Stomach smooth muscle (tissue), 2 donors: ENCODE results near the gene CAMKK1.

ENCODE experiments used
- H3K27ac ChIP-seq: one replicate; pipeline ENCODE4 v1.7.0; 2013; ENCODE audit warnings: mild to moderate bottlenecking, low read length, inconsistent platforms
- H3K27me3 ChIP-seq, 2 donors: one replicate each; pipeline ENCODE4 v1.7.0; 2013; ENCODE audit warnings: low read length in 2 of 2; ENCODE audit not compliant: insufficient read depth in 2 of 2, control insufficient read depth in 1 of 2
- H3K36me3 ChIP-seq, 2 donors: one replicate each; pipeline ENCODE4 v1.7.0; 2013; ENCODE audit warnings: low read length in 2 of 2; ENCODE audit not compliant: control insufficient read depth in 2 of 2, insufficient read depth in 2 of 2
- H3K4me1 ChIP-seq: one replicate; pipeline ENCODE4 v1.7.0; 2013; ENCODE audit warnings: low read length; ENCODE audit not compliant: control insufficient read depth, insufficient read depth
- H3K4me3 ChIP-seq, 2 donors: one replicate each; pipeline ENCODE4 v1.7.0; 2013; ENCODE audit warnings: low read length in 2 of 2
- H3K9ac ChIP-seq, 2 donors: one replicate each; pipeline ENCODE4 v1.7.0; 2013; ENCODE audit warnings: low read length in 2 of 2, mild to moderate bottlenecking in 1 of 2
- H3K9me3 ChIP-seq, 2 donors: one replicate each; pipeline ENCODE4 v1.7.0; 2013; ENCODE audit warnings: low read length in 2 of 2; ENCODE audit not compliant: control insufficient read depth in 2 of 2
- donor health status: healthy.
- donor health status: Pancreatic carcinoma.

CAMKK1 gene

DNA sequence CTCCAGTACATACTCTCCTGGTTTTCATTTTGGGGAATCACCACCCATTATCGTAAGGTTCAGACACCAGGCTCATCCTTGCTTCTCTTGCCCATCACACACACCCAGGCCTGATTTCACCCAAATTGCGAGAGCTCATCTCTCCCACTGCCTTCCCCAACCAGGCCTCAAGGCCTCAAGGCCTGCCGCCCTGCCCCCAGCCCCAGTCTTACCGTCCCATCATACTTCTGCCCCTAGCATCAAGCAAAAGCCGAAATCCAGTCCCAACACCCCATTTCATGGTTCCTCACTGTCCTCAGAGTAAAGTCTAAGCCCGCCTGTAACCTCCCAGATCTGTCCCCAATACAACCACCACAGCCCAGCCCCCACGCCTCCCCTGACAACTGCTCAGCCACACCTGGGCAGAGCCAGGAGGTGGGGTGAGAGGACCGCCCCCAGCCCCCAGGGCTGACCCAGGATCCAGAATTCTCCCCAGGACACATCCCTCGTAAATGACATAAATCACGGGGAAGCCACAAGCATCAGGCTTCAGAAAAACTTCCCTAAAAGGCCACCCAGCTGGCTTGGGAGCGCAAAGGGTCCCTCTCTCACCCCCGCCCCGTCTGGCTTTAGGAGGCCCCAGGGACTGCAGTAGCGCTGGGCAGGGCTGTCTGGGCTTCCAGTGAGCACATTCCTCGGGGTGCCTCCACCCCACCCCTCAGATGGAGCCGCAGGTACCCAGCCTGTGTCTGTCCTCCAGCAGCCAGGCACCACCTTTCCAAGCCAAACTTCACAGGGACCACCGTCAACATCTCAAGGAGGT lies 33.0 kb upstream of the CAMKK1 start:
- no peak overlapping the region for H3K4me3 ChIP-seq
- no peak overlapping the region for H3K9ac ChIP-seq
- H3K9me3 ChIP-seq, result no peaks in the 10 kb centered on the region
- H3K27me3 ChIP-seq, result no peaks in the 10 kb centered on the region
- H3K27ac ChIP-seq, result no peak overlapping the region
- peaks cover 0 to 2% of the 10 kb centered on the region in 2 donors for H3K36me3 ChIP-seq
- H3K4me1 ChIP-seq, result peaks cover 3% of the 10 kb centered on the region

DNA sequence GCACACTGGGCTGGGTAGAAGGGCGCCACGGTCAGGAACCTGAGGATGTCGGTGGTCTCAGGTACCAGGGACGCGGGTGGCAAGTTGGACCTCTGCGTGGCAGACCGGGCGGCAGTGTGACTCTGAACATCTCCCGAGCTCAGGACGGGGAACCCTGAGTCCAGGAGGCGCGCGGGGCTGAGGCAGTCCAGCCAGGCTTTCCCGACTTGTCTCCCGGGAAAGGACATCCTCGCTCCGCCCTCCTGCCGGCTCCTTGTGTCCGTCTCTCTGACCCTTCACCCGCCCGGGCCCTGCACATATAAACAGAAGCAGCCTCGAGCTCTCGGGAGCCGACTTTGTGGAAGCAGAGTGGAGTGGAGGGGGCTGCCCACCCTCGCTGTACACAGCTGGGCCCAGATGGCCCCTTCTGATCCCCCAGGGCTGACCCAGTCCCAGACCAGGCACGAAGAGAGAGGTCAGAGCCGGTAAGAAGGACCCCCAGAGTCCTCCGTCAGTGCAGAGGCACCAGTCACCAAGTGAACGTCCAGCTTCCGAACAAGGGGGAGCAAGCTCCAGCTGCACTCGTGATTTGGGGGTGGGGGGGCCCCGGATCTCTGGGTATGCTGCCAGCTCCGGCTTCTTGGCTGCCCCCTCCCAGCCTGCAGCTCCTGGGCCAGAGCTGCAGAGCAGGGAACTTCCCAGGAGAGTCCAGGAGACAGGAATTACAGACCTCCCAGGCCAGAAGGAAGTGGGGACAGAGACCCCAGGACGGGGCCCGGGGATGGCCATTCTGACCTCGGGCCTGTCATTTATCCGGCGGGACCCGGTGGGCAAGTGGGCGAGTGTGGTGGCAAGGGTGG lies 31.9 kb upstream of the CAMKK1 start:
- H3K4me3 ChIP-seq, result no peak overlapping the region
- H3K4me1 ChIP-seq, result peaks cover 3% of the 10 kb centered on the region
- no peak overlapping the region for H3K9ac ChIP-seq
- no peak overlapping the region for H3K27ac ChIP-seq
- H3K9me3 ChIP-seq, result no peaks in the 10 kb centered on the region
- no peaks in the 10 kb centered on the region for H3K27me3 ChIP-seq
- H3K36me3 ChIP-seq, result peaks cover 0 to 2% of the 10 kb centered on the region in 2 donors

DNA sequence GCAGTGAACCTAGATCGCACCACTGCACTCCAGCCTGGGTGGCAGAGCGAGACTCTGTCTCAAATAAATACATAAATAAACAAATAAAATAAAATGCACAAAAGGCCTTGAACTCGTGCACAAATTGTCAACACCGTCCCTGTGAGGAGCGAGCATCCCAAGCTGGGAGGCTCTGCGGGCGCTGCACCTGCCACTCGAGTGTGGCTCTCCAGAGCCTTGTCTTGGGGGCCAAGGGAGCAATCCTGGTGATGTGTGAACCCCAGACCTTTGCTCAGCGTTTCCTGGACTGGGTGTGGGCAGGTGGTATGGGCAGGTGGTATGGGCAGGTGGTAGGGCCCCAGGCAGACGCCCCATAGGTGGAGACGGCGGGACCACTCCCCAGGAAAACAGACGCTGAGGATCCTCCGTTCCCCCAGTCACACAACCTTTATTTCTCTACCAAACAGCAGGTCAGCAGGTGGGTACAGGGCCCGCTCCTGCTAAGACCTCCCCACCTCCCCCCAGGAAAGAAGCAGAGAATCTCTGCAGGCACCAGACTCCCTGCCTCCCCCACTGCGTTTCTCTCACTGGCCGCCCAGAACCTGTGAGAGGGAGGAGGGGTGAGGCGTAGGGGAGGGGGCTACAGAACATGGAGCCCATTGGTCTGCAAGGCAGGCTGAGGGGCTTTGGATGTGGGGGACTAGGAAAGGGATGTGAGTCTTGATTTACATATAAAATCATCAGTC lies 30.8 kb upstream of the CAMKK1 start:
- H3K36me3 ChIP-seq, result peaks cover 0 to 2% of the 10 kb centered on the region in 2 donors
- no peak overlapping the region for H3K27ac ChIP-seq
- no peak overlapping the region for H3K9ac ChIP-seq
- no peaks in the 10 kb centered on the region for H3K9me3 ChIP-seq
- no peak overlapping the region for H3K4me3 ChIP-seq
- no peaks in the 10 kb centered on the region for H3K27me3 ChIP-seq
- peaks cover 5% of the 10 kb centered on the region for H3K4me1 ChIP-seq

DNA sequence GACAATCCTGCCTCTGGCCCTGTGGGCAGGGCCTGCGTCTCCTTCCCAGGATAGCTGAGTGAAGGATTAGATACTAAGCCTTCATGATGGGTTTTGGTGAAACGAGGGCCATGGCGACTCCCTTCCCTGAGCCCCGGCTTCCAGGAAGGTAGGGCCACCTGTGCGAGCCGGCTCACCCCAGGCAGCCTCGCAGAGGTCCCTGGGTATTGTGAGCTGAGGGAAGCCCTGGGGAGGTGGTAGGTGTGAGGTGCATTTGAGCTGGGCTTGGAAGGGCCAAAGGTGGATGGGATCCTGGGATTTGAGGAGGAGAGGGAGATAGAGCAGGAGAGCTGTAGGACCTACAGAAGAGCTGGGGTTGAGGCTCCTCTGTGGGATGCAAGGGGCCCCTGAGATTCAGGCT lies 29.9 kb upstream of the CAMKK1 start:
- Histone ChIP-seq H3K4me3 (no peak overlapping the region), H3K4me1 (peaks cover 5% of the 10 kb centered on the region), H3K36me3 (no peaks in the 10 kb centered on the region), H3K9ac (no peak overlapping the region), H3K27ac (no peak overlapping the region), H3K27me3 (no peaks in the 10 kb centered on the region), H3K9me3 (no peaks in the 10 kb centered on the region)

DNA sequence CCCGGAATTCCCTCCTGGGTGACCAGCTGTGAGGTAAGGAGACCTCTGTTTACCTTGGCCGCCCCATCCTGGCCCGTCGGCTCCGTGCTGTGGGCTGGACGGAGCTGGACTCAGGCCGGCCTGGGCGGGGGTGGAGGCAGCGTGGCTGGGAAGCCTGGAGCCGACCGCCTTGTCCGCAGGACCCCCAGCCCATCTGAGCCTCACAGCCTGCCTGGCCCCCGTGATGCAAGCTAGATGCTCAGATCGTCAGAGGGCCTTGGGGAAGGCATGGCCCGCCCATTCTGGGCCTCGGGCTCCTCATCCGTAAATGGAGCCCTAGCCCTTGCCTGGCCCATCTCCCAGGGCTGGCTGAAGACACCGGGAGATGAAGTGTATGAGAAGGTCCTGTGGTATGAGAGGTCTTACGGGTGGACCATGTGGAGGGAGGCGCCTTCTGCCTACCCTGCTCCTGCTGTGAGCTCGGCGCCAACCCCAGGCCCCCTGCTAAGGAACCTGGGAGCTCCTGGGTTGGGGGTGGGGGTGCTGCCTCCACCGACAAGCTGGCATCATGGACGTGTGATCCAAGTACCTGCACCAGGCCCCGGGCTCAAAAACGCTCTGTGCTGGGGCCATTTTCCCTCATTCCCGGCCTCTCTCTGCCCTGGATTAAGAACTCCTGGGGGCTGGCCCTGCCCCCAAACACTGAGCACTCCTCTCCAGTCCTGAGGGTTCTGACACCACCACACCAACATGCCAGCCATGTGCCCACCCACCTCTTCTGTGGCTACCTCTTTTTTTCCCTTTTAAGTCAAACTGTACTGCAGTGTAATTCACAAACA lies 28.9 kb upstream of the CAMKK1 start:
- Histone ChIP-seq H3K27ac (no peak overlapping the region), H3K9ac (no peak overlapping the region), H3K9me3 (no peaks in the 10 kb centered on the region), H3K4me1 (peaks cover 7% of the 10 kb centered on the region), H3K36me3 (no peaks in the 10 kb centered on the region), H3K4me3 (no peak overlapping the region), H3K27me3 (no peaks in the 10 kb centered on the region)

DNA sequence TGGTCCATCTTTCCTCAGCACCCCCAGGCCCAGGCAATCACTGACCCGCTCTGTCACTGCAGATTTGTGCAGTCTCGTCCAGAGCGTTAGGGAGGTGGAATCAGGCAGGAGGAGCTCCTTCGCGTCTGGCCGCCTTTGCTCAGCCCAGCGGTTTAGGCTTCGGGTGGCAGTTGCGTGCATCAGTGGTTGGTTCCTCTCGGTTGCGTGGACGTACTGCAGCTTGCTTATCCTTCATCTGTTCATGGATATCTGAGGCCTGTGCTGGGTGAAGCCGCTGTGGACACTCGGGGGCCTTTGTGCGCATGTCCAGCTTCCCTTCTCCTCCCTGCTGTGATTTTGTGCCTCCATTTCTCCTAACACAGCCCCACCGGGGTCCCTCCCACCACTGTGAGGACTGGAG lies 28.2 kb upstream of the CAMKK1 start:
- H3K27ac ChIP-seq, result no peak overlapping the region
- no peak overlapping the region for H3K4me3 ChIP-seq
- H3K9me3 ChIP-seq, result no peaks in the 10 kb centered on the region
- H3K27me3 ChIP-seq, result no peaks in the 10 kb centered on the region
- H3K9ac ChIP-seq, result no peak overlapping the region
- peaks cover 7% of the 10 kb centered on the region for H3K4me1 ChIP-seq
- no peaks in the 10 kb centered on the region for H3K36me3 ChIP-seq

- Histone ChIP-seq H3K36me3 (no peaks in the 10 kb centered on the region), H3K27ac (peak overlapping the region; percentile 18), H3K27me3 (no peaks in the 10 kb centered on the region), H3K9me3 (no peaks in the 10 kb centered on the region), H3K4me3 (no peak overlapping the region), H3K4me1 (peaks cover 7% of the 10 kb centered on the region), H3K9ac (peak overlapping the region in 1 of 2 donors; percentile 14)
Observed at GRCh38 chr17:3919123-3919624, 26.3 kb upstream of the CAMKK1 start.

DNA sequence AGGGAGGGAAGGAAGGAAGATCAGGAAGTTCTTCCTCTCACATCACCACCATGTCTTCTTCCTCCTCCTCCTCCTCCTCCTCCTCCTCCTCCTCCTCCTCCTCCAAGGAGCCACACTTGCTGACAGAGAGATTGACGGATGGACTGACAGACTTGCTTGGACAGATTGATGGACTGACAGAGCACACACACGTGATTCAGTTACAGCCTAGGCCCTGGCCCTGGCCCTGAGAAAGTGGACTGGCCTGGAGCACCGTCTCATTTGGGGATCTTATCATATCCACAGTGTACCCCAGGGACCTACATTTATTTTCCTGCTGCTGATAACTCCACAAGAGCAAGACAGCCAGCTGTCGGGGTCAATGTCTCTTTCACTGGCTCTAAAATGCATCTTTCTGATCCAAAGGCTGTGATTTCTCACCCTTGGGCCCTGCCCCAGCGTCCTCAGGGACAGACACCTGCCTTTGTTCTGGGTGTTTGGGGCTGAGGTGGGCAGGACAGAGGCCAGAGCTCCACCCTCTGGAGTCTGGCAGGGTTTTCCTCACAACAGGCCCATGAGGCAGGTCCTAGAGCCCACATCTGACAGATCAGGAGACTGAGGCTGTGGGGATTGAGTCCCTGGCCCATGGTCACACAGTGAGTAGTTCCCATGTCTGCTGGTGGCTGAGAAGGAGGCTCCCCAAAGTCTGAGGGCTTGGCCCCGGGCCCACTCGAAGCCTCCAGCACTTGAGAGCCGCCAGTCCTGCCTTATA lies 25.7 kb upstream of the CAMKK1 start:
- H3K4me3 ChIP-seq, result no peak overlapping the region
- H3K36me3 ChIP-seq, result no peaks in the 10 kb centered on the region
- H3K27me3 ChIP-seq, result no peaks in the 10 kb centered on the region
- H3K9me3 ChIP-seq, result no peaks in the 10 kb centered on the region
- peaks cover 12% of the 10 kb centered on the region for H3K4me1 ChIP-seq
- peak overlapping the region; percentile 18 for H3K27ac ChIP-seq
- H3K9ac ChIP-seq, result peak overlapping the region in 1 of 2 donors; percentile 28

GRCh38 chr17:3917391-3917931 lies 24.6 kb upstream of the CAMKK1 start:
- Histone ChIP-seq H3K9me3 (no peaks in the 10 kb centered on the region), H3K27ac (no peak overlapping the region), H3K36me3 (no peaks in the 10 kb centered on the region), H3K4me3 (no peak overlapping the region), H3K9ac (no peak overlapping the region), H3K27me3 (no peaks in the 10 kb centered on the region), H3K4me1 (peaks cover 14% of the 10 kb centered on the region)
